H9 (cell line): ENCODE data around the gene CHRDL1. TPM values are rescaled to one million over a fixed set of nuclear protein-coding genes. Genes with fewer than 3 reads are reported as not detected.

Experiments used
- DNase-seq: peaks from one replicate; pipeline ENCODE4 v3.0.0-alpha.2; 2017
- H2AFZ ChIP-seq: one replicate; pipeline ENCODE4 v1.6.1; 2013; ENCODE audit warnings: mild to moderate bottlenecking, low read length, control low read depth, moderate library complexity
- H2AK5ac ChIP-seq: 2 replicates; pipeline ENCODE4 v1.6.1; 2013; ENCODE audit warnings: low read length, control low read depth, mixed read lengths; ENCODE audit not compliant: insufficient read length
- H2BK120ac ChIP-seq: one replicate; pipeline ENCODE4 v1.6.1; 2013; ENCODE audit warnings: low read depth, mild to moderate bottlenecking, low read length, control low read depth, inconsistent platforms; ENCODE audit not compliant: poor library complexity, severe bottlenecking
- H2BK12ac ChIP-seq: 2 replicates; pipeline ENCODE4 v1.6.1; 2013; ENCODE audit warnings: low read length, control low read depth, mixed read lengths, low read depth; ENCODE audit not compliant: insufficient read length
- H2BK15ac ChIP-seq: 2 replicates; pipeline ENCODE4 v1.6.1; 2013; ENCODE audit warnings: low read depth, low read length, control low read depth
- H2BK20ac ChIP-seq: one replicate; pipeline ENCODE4 v1.6.1; 2013; ENCODE audit warnings: low read depth, mild to moderate bottlenecking, low read length, control low read depth, inconsistent platforms; ENCODE audit not compliant: poor library complexity, severe bottlenecking
- H2BK5ac ChIP-seq: 2 replicates; pipeline ENCODE4 v1.6.1; 2013; ENCODE audit warnings: low read length, control low read depth, mixed read lengths; ENCODE audit not compliant: insufficient read length
- H3K14ac ChIP-seq: 2 replicates; pipeline ENCODE4 v1.6.1; 2013; ENCODE audit warnings: low read length, control low read depth; ENCODE audit not compliant: insufficient read depth
- H3K18ac ChIP-seq: 2 replicates; pipeline ENCODE4 v1.6.1; 2013; ENCODE audit warnings: low read depth, mild to moderate bottlenecking, mixed read lengths, low read length, control low read depth; ENCODE audit not compliant: insufficient read length
- H3K23ac ChIP-seq: 2 replicates; pipeline ENCODE4 v1.6.1; 2013; ENCODE audit warnings: low read length, control low read depth, mixed read lengths, low read depth; ENCODE audit not compliant: insufficient read length
- H3K23me2 ChIP-seq: 2 replicates; pipeline ENCODE4 v1.6.1; 2013; ENCODE audit warnings: low read depth, mild to moderate bottlenecking, mixed read lengths, low read length, control low read depth; ENCODE audit not compliant: insufficient read length, poor library complexity, severe bottlenecking
- H3K27ac ChIP-seq: 2 replicates; pipeline ENCODE4 v1.5.1; 2013; ENCODE audit warnings: low read length, control low read depth, mixed read lengths, low read depth; ENCODE audit not compliant: insufficient read length
- H3K27me3 ChIP-seq: 2 replicates; pipeline ENCODE4 v1.6.1; 2013; ENCODE audit warnings: low read length, control low read depth, inconsistent platforms; ENCODE audit not compliant: insufficient read depth
- H3K4ac ChIP-seq: 2 replicates; pipeline ENCODE4 v1.6.1; 2013; ENCODE audit warnings: low read depth, mild to moderate bottlenecking, control low read depth, inconsistent platforms, low read length, moderate library complexity
- H3K4me1 ChIP-seq: 2 replicates; pipeline ENCODE4 v1.6.1; 2013; ENCODE audit warnings: low read length, control low read depth, inconsistent platforms; ENCODE audit not compliant: insufficient read depth
- H3K4me2 ChIP-seq: 2 replicates; pipeline ENCODE4 v1.6.1; 2013; ENCODE audit warnings: low read length, control low read depth, mixed read lengths; ENCODE audit not compliant: insufficient read length, insufficient read depth
- H3K56ac ChIP-seq: 2 replicates; pipeline ENCODE4 v1.6.1; 2013; ENCODE audit warnings: low read depth, mild to moderate bottlenecking, mixed read lengths, low read length, control low read depth; ENCODE audit not compliant: insufficient read length
- H3K79me1 ChIP-seq: 2 replicates; pipeline ENCODE4 v1.6.1; 2013; ENCODE audit warnings: low read depth, mild to moderate bottlenecking, moderate library complexity, low read length, control low read depth, inconsistent platforms; ENCODE audit not compliant: insufficient read depth, poor library complexity, severe bottlenecking
- H3K79me2 ChIP-seq: 2 replicates; pipeline ENCODE4 v1.6.1; 2013; ENCODE audit warnings: low read length, control low read depth, inconsistent platforms; ENCODE audit not compliant: insufficient read depth
- H3K9ac ChIP-seq: 2 replicates; pipeline ENCODE4 v1.6.1; 2013; ENCODE audit warnings: low read length, control low read depth, mixed read lengths; ENCODE audit not compliant: insufficient read length; ENCODE audit errors: extremely low read depth
- H3K9me3 ChIP-seq: one replicate; pipeline ENCODE4 v1.6.1; 2013; ENCODE audit warnings: low read depth, low read length, inconsistent platforms; ENCODE audit not compliant: control insufficient read depth
- H3T11ph ChIP-seq: one replicate; pipeline ENCODE4 v1.6.1; 2013; ENCODE audit warnings: mild to moderate bottlenecking, low read length, control low read depth, inconsistent platforms
- H4K20me1 ChIP-seq: one replicate; pipeline ENCODE4 v1.6.1; 2013; ENCODE audit not compliant: control insufficient read depth, insufficient read length, insufficient read depth
- H4K5ac ChIP-seq: 2 replicates; pipeline ENCODE4 v1.6.1; 2013; ENCODE audit warnings: low read depth, mild to moderate bottlenecking, mixed read lengths, low read length, control low read depth; ENCODE audit not compliant: insufficient read length
- H4K8ac ChIP-seq: replicated peaks from 2 replicates; pipeline ENCODE4 v1.6.1; 2013; ENCODE audit warnings: low read length, control low read depth, mixed read lengths, low read depth; ENCODE audit not compliant: insufficient read length
- H4K91ac ChIP-seq: 2 replicates; pipeline ENCODE4 v1.6.1; 2013; ENCODE audit warnings: low read depth, mild to moderate bottlenecking, moderate library complexity, mixed read lengths, low read length, control low read depth; ENCODE audit not compliant: insufficient read length
- H3K27ac Mint-ChIP-seq, 3 experiments: 2 replicates in 2 of 3; 3 replicates in 1 of 3; pipeline ENCODE4 v1.8.0; 2020 to 2021; ENCODE audit warnings: mixed read lengths in 3 of 3, mild to moderate bottlenecking in 1 of 3, moderate library complexity in 1 of 3
- H3K27me3 Mint-ChIP-seq: 2 replicates; pipeline ENCODE4 v1.8.0; 2021; ENCODE audit warnings: low read depth, mild to moderate bottlenecking, moderate library complexity, mixed read lengths
- H3K36me3 Mint-ChIP-seq, 3 experiments: 2 replicates in 2 of 3; 3 replicates in 1 of 3; pipeline ENCODE4 v1.8.0; 2020 to 2021; ENCODE audit warnings: low read depth in 3 of 3, mixed read lengths in 3 of 3; ENCODE audit not compliant: insufficient read depth in 1 of 3
- H3K4me1 Mint-ChIP-seq, 2 experiments: 2 replicates each; pipeline ENCODE4 v1.8.0; 2020; ENCODE audit warnings: mixed read lengths in 2 of 2
- H3K4me3 Mint-ChIP-seq, 2 experiments: 2 replicates in 1 of 2; 3 replicates in 1 of 2; pipeline ENCODE4 v1.8.0; 2020 to 2021; ENCODE audit warnings: mild to moderate bottlenecking in 2 of 2, mixed read lengths in 2 of 2, moderate library complexity in 1 of 2
- H3K9me3 Mint-ChIP-seq, 2 experiments: 2 replicates in 1 of 2; 3 replicates in 1 of 2; pipeline ENCODE4 v1.8.0; 2020; ENCODE audit warnings: mild to moderate bottlenecking in 2 of 2, mixed read lengths in 2 of 2, moderate library complexity in 1 of 2
- CTCF ChIP-seq: fragments of 200-600 bp; sonication (generic); conservative IDR thresholded peaks from 3 replicates; pipeline ENCODE4 v1.8.0; 2021; ENCODE audit warnings: antibody characterized with exemption, mild to moderate bottlenecking
- WGBS: extraction: QIAGEN DNeasy Blood & Tissue Kit; methylation state at CpG from one replicate; pipeline ENCODE4 v1.1.7; 2013; ENCODE audit warnings: missing lambda C conversion rate, low lambda C conversion rate, mixed read lengths; ENCODE audit not compliant: insufficient read length; ENCODE audit errors: extremely low coverage; 5-methylcytosine and 5-hydroxymethylcytosine counted together
- total RNA-seq: library from RNA; stranded (reverse); gene quantifications from 2 replicates; pipeline ENCODE4 v1.2.1, GENCODE V29; 2021

Gene CHRDL1
- total RNA-seq, 1 experiment from 2014 or later: 11.8 TPM

- no peaks in the 10 kb centered on the region for H3K27me3 ChIP-seq
- no peaks in the 10 kb centered on the region for H3K4me1 ChIP-seq
- no peaks in the 10 kb centered on the region for H3K23me2 ChIP-seq
- H2AK5ac ChIP-seq: no peak overlapping the region
- no peak for TF ChIP-seq CTCF
- H2BK5ac ChIP-seq: no peak overlapping the region
- no peaks in the 10 kb centered on the region for H3K79me1 ChIP-seq
- no CpG with 5 or more reads among the region's 2 CpGs for WGBS
- H3K23ac ChIP-seq: no peak overlapping the region
- no peak overlapping the region for H2BK12ac ChIP-seq
- no peaks in the 10 kb centered on the region for H3K9me3 ChIP-seq
- no peak overlapping the region for H3T11ph ChIP-seq
- no peak overlapping the region for H3K14ac ChIP-seq
- no peaks in the 10 kb centered on the region for H3K36me3 Mint-ChIP-seq
- no peak overlapping the region for H2AFZ ChIP-seq
- H3K56ac ChIP-seq: no peak overlapping the region
- no peaks in the 10 kb centered on the region for H3K27me3 Mint-ChIP-seq
- no peak overlapping the region for H3K27ac ChIP-seq
- H4K8ac ChIP-seq: no peak overlapping the region
- DNase-seq: no peak
- H4K5ac ChIP-seq: no peak overlapping the region
- no peak overlapping the region for H3K4me2 ChIP-seq
- no peak overlapping the region for H4K91ac ChIP-seq
- H4K20me1 ChIP-seq: no peaks in the 10 kb centered on the region
- no peak overlapping the region for H2BK20ac ChIP-seq
- no peaks in the 10 kb centered on the region for H3K9me3 Mint-ChIP-seq
- H3K27ac Mint-ChIP-seq: peak overlapping the region in 2 of 3 experiments; percentile 39 to 87; a peak in 3 of 7 replicates
- H3K18ac ChIP-seq: no peak overlapping the region
- H3K4ac ChIP-seq: no peak overlapping the region
- no peaks in the 10 kb centered on the region for H3K79me2 ChIP-seq
- no peak overlapping the region for H2BK120ac ChIP-seq
- no peak overlapping the region for H2BK15ac ChIP-seq
- H3K4me3 Mint-ChIP-seq: no peak overlapping the region
- no peak overlapping the region for H3K9ac ChIP-seq
- H3K4me1 Mint-ChIP-seq: peaks cover 11 to 14% of the 10 kb centered on the region in 2 experiments; a peak in 3 of 4 replicates
Measured at GRCh38 chrX:110723844-110724243, 71.8 kb downstream of the CHRDL1 start.
